Tibial nerve (tissue), 4 donors: ENCODE data around the gene SH3GL3. TPM values are rescaled to one million over a fixed set of nuclear protein-coding genes. Genes with fewer than 3 reads are reported as not detected.
A peak's percentile ranks its signal among the peaks of the same experiment; 100 is the strongest.

Experiments used
- DNase-seq, 2 donors: peaks; one replicate each; pipeline ENCODE4 v3.0.0-alpha.2; 2019; ENCODE audit warnings: low spot score in 2 of 2
- H3K27ac ChIP-seq, 4 donors: fragments of 200-600 bp; sonication (generic) in 3 of 4; one replicate each; pipeline ENCODE4 v1.5.1; 2017 to 2019; ENCODE audit warnings: mild to moderate bottlenecking in 1 of 4
- H3K27me3 ChIP-seq, 2 donors: fragments of 200-600 bp; sonication (generic) in 1 of 2; one replicate each; pipeline versions ENCODE4 v1.5.1 to v1.6.0; 2017 to 2019
- H3K36me3 ChIP-seq, 3 donors: fragments of 200-600 bp; sonication (generic); one replicate each; pipeline ENCODE4 v1.5.1; 2018 to 2019
- H3K4me1 ChIP-seq, 4 donors: fragments of 200-600 bp; sonication (generic) in 3 of 4; one replicate each; pipeline ENCODE4 v1.5.1; 2017 to 2019
- H3K4me3 ChIP-seq, 4 donors: fragments of 200-600 bp; sonication (generic) in 3 of 4; one replicate each; pipeline ENCODE4 v1.5.1; 2017 to 2019; ENCODE audit warnings: mild to moderate bottlenecking in 1 of 4, moderate library complexity in 1 of 4
- H3K9me3 ChIP-seq, 4 donors: fragments of 200-600 bp; sonication (generic) in 3 of 4; one replicate each; pipeline ENCODE4 v1.5.1; 2017 to 2019
- CTCF ChIP-seq, 5 experiments: fragments of 200-600 bp in 3 of 5; fragments of 450-650 bp in 2 of 5; sonication (generic) in 3 of 5; IDR thresholded peaks; one replicate each; pipeline ENCODE4 v1.5.1; 2016 to 2019; ENCODE audit warnings: antibody characterized with exemption in 5 of 5, mild to moderate bottlenecking in 3 of 5, moderate library complexity in 2 of 5
- EP300 ChIP-seq, 2 donors: sonication (generic); formaldehyde crosslinking; IDR thresholded peaks; one replicate each; pipeline ENCODE4 v1.6.1; 2017; ENCODE audit warnings: antibody characterized with exemption in 2 of 2, mild to moderate bottlenecking in 1 of 2
- POLR2A ChIP-seq, 2 donors: fragments of 450-650 bp; IDR thresholded peaks; one replicate each; pipeline ENCODE4 v1.6.1; 2017; ENCODE audit warnings: antibody characterized with exemption in 2 of 2, mild to moderate bottlenecking in 2 of 2, moderate library complexity in 2 of 2
- WGBS, 2 donors: methylation state at CpG; one replicate each; pipeline ENCODE4 v1.1.5; 2018; 5-methylcytosine and 5-hydroxymethylcytosine counted together
- total RNA-seq, 4 donors: library from RNA; depleted of rRNA; stranded (reverse); fragments of >200 nt; gene quantifications; one replicate each; pipeline ENCODE4 v1.1.0, GENCODE V29; 2016

SH3GL3 gene
- total RNA-seq, 4 donors from 2014 or later = 1.5 to 3.7 (median 3.1) TPM; not detected in 1

GRCh38 chr15:83498801-83499200, 51.7 kb downstream of the SH3GL3 start:
- Histone ChIP-seq H3K27ac (no peak overlapping the region), H3K36me3 (no peaks in the 10 kb centered on the region), H3K4me1 (no peaks in the 10 kb centered on the region), H3K9me3 (peaks cover 0 to 15% (median 0%) of the 10 kb centered on the region in 4 donors), H3K4me3 (no peak overlapping the region), H3K27me3 (no peaks in the 10 kb centered on the region)
- DNase-seq = no peak
- TF ChIP-seq EP300 (IDR thresholded peaks at IDR 0.05) (no peak), POLR2A (IDR thresholded peaks at IDR 0.05) (no peak)
- 65 to 73% methylated on average over 3 of the region's 3 CpGs for WGBS, 2 donors

- WGBS, 2 donors = 84 to 88% methylated on average over 2 of the region's 2 CpGs
- DNase-seq = no peak
- Histone ChIP-seq H3K9me3 (peaks cover 0 to 15% (median 0%) of the 10 kb centered on the region in 4 donors), H3K4me3 (no peak overlapping the region), H3K27me3 (no peaks in the 10 kb centered on the region), H3K36me3 (no peaks in the 10 kb centered on the region), H3K27ac (no peak overlapping the region), H3K4me1 (no peaks in the 10 kb centered on the region)
- TF ChIP-seq CTCF (IDR thresholded peaks at IDR 0.05) (no peak), EP300 (IDR thresholded peaks at IDR 0.05) (no peak), POLR2A (IDR thresholded peaks at IDR 0.05) (no peak)
Measured at GRCh38 chr15:83499476-83499875, 52.3 kb downstream of the SH3GL3 start.

DNA sequence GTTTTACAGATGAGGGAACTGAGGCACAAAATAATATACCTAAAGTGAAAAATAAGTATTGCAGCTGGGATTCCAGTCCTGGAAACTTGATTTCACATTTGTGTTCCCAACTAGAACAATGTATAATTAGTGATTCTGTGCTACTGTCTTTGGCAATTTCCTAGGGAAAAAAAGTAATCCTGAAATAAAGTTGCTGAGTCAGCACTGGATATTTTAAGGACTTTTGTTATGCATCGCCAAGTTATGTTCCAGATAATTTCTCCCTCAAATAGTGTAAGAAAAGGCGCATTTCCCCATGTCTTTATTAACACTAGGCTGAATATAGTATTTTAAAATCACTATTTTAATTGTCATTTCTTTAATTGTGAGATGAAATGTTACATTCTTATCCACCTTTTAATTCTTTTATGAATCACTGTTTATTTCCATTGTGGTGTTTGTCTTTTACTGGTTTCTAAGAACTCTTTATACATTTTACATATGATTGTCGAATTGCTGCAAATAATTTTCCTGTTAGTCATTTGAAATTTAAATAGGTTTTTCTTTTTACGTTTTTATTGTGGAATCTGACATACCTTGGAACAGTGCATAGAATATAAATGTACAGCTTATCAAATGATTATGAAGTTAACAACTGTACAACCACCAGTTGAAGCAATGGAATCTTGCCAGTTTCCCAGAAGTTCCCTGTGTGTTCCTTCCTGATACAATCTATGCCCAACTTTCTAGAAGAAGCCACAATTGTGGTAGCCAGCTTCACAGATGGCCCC, 56.6 kb downstream of the SH3GL3 start:
- no peak overlapping the region for H3K4me3 ChIP-seq
- TF ChIP-seq CTCF (IDR thresholded peaks at IDR 0.05) (no peak), EP300 (IDR thresholded peaks at IDR 0.05) (no peak), POLR2A (IDR thresholded peaks at IDR 0.05) (no peak)

GRCh38 chr15:83504365-83504764, 57.2 kb downstream of the SH3GL3 start:
- Histone ChIP-seq H3K27ac (no peak overlapping the region), H3K36me3 (no peaks in the 10 kb centered on the region), H3K27me3 (no peaks in the 10 kb centered on the region), H3K9me3 (no peaks in the 10 kb centered on the region), H3K4me1 (no peaks in the 10 kb centered on the region), H3K4me3 (no peak overlapping the region)
- TF ChIP-seq POLR2A (IDR thresholded peaks at IDR 0.05) (no peak), CTCF (IDR thresholded peaks at IDR 0.05) (no peak), EP300 (IDR thresholded peaks at IDR 0.05) (no peak)
- no peak for DNase-seq
- WGBS, 2 donors = 78 to 93% methylated on average over 4 of the region's 4 CpGs

More for the DNA sequence above, 56.6 kb downstream of the SH3GL3 start:
- no peak for DNase-seq
- H3K36me3 ChIP-seq = no peaks in the 10 kb centered on the region
- peaks cover 0 to under 1% (median 0%) of the 10 kb centered on the region in 4 donors for H3K9me3 ChIP-seq
- no peaks in the 10 kb centered on the region for H3K27me3 ChIP-seq
- 66 to 67% methylated on average over 4 of the region's 4 CpGs for WGBS, 2 donors
- H3K27ac ChIP-seq = no peak overlapping the region
- H3K4me1 ChIP-seq = no peaks in the 10 kb centered on the region

DNA sequence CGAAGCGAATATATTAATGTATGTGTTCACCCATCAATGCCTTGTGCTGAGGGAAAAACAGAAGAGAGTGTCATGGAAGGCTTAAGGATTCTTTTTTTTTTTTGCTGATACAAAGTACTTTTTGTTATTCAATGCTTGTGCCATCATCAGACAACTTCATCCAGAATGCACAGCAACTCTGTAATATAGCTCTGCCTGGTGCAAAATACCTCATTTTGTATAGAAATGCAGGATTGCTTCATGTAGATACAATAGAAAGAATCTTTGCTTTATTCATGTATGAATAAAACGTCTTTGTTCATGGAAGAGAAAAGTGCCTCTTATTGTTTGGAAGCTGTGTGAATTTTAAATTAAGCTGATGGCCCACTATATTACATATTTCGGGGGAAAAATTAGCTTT, 62.9 kb downstream of the SH3GL3 start:
- Histone ChIP-seq H3K27me3 (no peaks in the 10 kb centered on the region), H3K36me3 (no peaks in the 10 kb centered on the region), H3K4me3 (no peak overlapping the region), H3K27ac (peak overlapping the region in 1 of 4 donors; percentile 5), H3K4me1 (no peaks in the 10 kb centered on the region), H3K9me3 (no peaks in the 10 kb centered on the region)
- 47 to 48% methylated on average over 4 of the region's 4 CpGs for WGBS, 2 donors
- DNase-seq = no peak
- TF ChIP-seq CTCF (IDR thresholded peaks at IDR 0.05) (no peak), EP300 (IDR thresholded peaks at IDR 0.05) (no peak), POLR2A (IDR thresholded peaks at IDR 0.05) (no peak)
